ENCODE data around the gene CORO1C.
A peak's percentile ranks its signal among the peaks of the same experiment; 100 is the strongest.
"Not testable (repeated sequence)": the region's sequence is repeated elsewhere in the genome, so short reads cannot be mapped to it uniquely, and the experiment has no call there.

Gene CORO1C

DNA sequence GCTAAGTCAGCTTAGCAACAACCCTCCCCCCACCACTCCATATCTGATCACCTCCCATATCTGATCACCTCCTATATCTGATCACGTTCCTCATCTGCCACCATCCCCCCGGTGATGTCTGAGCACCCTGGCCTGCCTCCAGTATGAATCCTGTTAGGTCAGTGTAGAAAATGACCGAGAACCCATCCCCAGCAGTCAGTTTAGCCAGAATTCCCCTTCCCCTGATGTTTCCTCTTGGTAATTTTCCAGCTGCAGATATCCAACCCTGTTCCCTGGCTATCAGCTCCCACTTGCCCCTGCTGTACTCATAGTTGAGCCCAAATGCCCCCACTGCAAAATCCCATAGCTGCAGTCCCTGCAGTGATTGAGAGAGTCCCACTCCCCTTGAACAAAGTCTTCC lies 110.2 kb downstream of the CORO1C start:
- no peaks in the 10 kb centered on the region for H3K36me3 Mint-ChIP-seq (ENCODE audit: low read depth)
- H3K4me1 Mint-ChIP-seq: peaks cover 19% of the 10 kb centered on the region
- H3K27me3 Mint-ChIP-seq (ENCODE audit: low read depth, poor library complexity): peaks cover 27% of the 10 kb centered on the region
- H3K27ac Mint-ChIP-seq: no peak overlapping the region
- no peak for DNase-seq
- TF ChIP-seq, protein P1, sequence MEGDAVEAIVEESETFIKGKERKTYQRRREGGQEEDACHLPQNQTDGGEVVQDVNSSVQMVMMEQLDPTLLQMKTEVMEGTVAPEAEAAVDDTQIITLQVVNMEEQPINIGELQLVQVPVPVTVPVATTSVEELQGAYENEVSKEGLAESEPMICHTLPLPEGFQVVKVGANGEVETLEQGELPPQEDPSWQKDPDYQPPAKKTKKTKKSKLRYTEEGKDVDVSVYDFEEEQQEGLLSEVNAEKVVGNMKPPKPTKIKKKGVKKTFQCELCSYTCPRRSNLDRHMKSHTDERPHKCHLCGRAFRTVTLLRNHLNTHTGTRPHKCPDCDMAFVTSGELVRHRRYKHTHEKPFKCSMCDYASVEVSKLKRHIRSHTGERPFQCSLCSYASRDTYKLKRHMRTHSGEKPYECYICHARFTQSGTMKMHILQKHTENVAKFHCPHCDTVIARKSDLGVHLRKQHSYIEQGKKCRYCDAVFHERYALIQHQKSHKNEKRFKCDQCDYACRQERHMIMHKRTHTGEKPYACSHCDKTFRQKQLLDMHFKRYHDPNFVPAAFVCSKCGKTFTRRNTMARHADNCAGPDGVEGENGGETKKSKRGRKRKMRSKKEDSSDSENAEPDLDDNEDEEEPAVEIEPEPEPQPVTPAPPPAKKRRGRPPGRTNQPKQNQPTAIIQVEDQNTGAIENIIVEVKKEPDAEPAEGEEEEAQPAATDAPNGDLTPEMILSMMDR (IDR thresholded peaks at IDR 0.05): no peak
- H3K4me3 Mint-ChIP-seq: no peak overlapping the region
- H3K9me3 Mint-ChIP-seq: peaks cover 6% of the 10 kb centered on the region

- TF ChIP-seq, protein P1 (IDR thresholded peaks at IDR 0.05): no peak
- no peak overlapping the region for H3K27ac Mint-ChIP-seq
- peaks cover 19% of the 10 kb centered on the region for H3K4me1 Mint-ChIP-seq
- no peaks in the 10 kb centered on the region for H3K36me3 Mint-ChIP-seq (ENCODE audit: low read depth)
- peaks cover 7% of the 10 kb centered on the region for H3K9me3 Mint-ChIP-seq
- H3K27me3 Mint-ChIP-seq (ENCODE audit: low read depth, poor library complexity): peaks cover 29% of the 10 kb centered on the region
- H3K4me3 Mint-ChIP-seq: no peak overlapping the region
- no peak for DNase-seq
Observed at GRCh38 chr12:108620236-108620879, 111.0 kb downstream of the CORO1C start.

DNA sequence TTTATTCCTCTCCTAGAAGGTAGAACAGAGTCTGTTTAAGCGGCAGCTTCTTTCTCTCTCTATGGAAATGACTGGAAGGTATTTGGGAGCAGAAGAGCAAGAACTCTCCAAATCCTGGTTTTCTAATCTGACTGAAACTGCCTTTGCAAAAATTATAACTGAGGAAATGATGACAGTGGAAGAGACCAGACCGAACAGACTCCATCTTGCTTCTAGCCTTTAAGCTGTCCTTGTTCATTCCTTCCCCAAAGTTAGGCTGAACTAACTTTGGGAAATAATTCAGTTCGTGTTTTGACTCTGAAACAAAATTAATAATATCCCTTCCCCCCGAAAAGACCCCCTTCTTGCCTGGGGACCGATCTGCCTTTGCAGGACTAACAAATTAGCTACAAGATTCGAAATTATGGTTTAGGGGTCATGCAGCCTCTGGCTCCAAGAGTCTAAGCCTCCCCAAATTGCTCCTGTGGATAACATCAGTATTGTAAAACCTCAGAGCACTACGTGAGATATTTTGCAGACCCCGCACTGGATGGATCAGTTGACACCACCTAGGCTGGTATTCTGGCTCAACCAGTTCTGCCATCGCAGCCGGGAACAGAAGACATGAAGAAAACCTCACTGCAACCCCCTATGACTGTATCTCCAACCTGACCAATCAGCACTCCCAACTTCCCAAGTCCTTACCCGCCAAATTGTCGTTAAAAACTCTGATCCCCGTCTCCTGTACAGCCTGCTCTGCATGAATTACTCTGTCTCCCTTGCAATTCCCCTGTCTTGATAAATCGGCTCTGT lies 111.8 kb downstream of the CORO1C start:
- H3K27me3 Mint-ChIP-seq (ENCODE audit: low read depth, poor library complexity): peaks cover 29% of the 10 kb centered on the region
- peaks cover 19% of the 10 kb centered on the region for H3K4me1 Mint-ChIP-seq
- peaks cover 7% of the 10 kb centered on the region for H3K9me3 Mint-ChIP-seq
- no peak overlapping the region for H3K4me3 Mint-ChIP-seq
- H3K27ac Mint-ChIP-seq: no peak overlapping the region
- TF ChIP-seq, protein P1 (IDR thresholded peaks at IDR 0.05): no peak
- H3K36me3 Mint-ChIP-seq (ENCODE audit: low read depth): no peaks in the 10 kb centered on the region
- no peak for DNase-seq

DNA sequence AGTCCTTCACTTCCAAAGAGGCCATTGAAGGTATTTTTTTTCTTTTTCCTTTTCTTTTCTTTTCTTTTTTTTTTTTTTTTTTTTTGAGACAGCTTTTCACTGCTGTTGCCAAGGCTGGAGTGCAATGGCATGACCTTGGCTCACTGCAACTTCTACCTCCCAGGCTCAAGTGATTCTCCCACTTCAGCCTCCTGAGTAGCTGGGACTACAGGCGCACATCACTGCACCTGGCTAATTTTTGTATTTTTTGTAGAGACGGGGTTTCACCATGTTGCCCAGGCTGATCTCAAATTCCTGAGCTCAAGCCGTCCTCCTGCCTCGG lies 112.4 kb downstream of the CORO1C start:
- not testable (repeated sequence) for H3K4me3 Mint-ChIP-seq; H3K27ac Mint-ChIP-seq; H3K9me3 Mint-ChIP-seq; H3K36me3 Mint-ChIP-seq (ENCODE audit: low read depth); DNase-seq
- peaks cover 19% of the 10 kb centered on the region for H3K4me1 Mint-ChIP-seq
- peaks cover 29% of the 10 kb centered on the region for H3K27me3 Mint-ChIP-seq (ENCODE audit: low read depth, poor library complexity)

DNA sequence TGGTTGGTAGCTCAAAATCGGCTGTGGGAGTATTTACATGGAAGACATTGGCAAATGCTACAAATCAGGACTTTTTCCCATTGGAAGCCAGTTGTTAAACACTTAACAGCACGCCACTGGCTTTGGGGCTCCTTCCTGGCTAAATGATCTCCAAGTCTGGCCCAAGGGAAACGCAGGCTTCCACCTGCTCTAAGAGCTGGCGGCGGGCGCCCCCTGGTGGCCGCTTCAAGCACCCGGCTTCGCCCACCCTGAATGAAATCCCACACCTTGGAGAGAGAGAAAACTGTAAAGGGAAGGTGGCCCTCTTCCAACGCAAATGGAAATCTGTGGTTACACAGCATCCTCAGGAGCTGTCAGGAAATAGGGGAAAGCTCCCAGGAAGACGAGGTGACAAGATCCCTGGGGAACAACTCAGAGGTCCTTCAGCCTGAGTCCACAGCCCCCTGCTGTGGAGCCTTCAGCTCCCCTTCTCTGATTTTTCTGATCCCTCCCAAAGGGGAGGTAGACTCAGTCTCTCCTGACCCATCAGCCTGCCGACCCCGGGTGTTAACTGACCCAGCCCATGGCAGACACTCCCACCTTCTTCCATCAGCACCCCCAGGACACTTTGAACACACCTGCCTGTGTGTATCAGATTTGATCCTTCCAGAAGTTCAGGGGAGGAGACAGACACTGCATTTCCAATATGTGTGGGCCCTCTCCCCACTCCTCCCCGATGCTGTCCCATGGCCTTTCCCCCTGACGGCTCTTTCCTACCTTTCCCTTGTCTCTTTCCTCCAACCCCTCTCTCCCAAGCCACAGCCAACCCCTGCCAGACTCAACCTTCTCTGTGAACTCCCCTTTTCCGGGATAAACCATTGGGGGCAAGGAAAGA lies 113.0 kb downstream of the CORO1C start:
- DNase-seq: peak; percentile 90
- Mint-ChIP-seq H3K36me3 (ENCODE audit: low read depth) (no peaks in the 10 kb centered on the region), H3K4me1 (peaks cover 22% of the 10 kb centered on the region), H3K9me3 (peaks cover 7% of the 10 kb centered on the region), H3K27me3 (ENCODE audit: low read depth, poor library complexity) (peaks cover 29% of the 10 kb centered on the region), H3K4me3 (no peak overlapping the region), H3K27ac (no peak overlapping the region)
- TF ChIP-seq, protein P1 (IDR thresholded peaks at IDR 0.05): peak; percentile 98

Data from nephron progenitor cell (in vitro differentiated cells).